ENCODE results near the gene GJC2. TPM values are rescaled to one million over a fixed set of nuclear protein-coding genes. Genes with fewer than 3 reads are reported as not detected.
A peak's percentile ranks its signal among the peaks of the same experiment; 100 is the strongest.

GJC2 gene
- 0.20 and 4.8 TPM in 2 replicates for total RNA-seq (2014; rRNA removed; shearing (Covaris generic); ENCODE audit: low replicate concordance)

DNA sequence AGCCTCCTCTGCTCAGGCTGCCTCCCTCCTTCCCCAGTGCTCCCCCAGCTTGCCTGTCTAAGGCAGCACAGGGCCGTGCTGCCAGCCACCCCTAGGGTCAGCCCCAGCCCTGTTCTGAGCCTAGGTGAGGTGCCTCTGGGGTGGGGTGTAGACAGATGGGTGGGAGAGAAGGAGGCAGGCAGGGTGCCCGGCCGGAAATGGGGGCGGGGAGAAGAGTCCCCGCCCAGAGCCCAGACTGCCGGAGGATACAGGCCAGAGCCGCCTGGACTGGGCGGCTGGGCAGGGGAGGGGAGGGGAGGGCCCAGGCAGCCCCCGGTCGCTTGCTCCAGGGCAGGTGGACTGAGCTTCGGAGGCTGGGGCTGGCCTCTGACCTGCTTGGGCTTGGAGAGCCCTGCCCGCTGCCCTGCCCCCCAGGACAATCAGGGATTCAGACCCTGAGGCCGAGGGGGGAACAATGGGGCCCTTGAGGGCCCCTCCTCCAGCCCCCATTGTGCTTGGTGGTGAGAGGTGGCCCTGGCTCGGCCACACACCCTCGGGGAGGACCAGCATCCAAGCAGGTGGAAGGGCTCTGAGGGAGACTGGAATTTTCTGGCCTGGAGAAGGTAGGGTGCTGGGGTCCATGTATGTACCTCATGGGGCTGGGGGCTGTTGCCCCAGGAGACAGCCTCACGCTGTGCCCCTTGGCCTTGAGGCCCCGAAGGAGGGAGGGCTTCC, at the start of gene GJC2:
TSS of gene GJC2 (plus strand) at position 525 of the 714 bp plus-strand sequence. CDS start 7,829 bp downstream, outside the sequence.
- Histone ChIP-seq H3K9me3 (no peaks in the 10 kb centered on the region), H3K27me3 (no peaks in the 10 kb centered on the region), H3K4me3 (no peak within 1 kb of the TSS), H3K36me3 (peaks cover 50% of the 10 kb centered on the region)
- DNase-seq, result no peak

GRCh38 chr1:228100822-228101613, 48.7 kb upstream of the GJC2 start:
- Histone ChIP-seq H3K4me3 (no peak overlapping the region; the same call in 1 of the 2 replicates), H3K27me3 (no peaks in the 10 kb centered on the region), H3K36me3 (peaks cover 56% of the 10 kb centered on the region), H3K9me3 (no peaks in the 10 kb centered on the region)
- DNase-seq, result no peak

- no peaks in the 10 kb centered on the region for H3K9me3 ChIP-seq
- H3K36me3 ChIP-seq, result peaks cover 54% of the 10 kb centered on the region
- no peak for DNase-seq
- H3K4me3 ChIP-seq, result peak overlapping the region; percentile 78
- no peaks in the 10 kb centered on the region for H3K27me3 ChIP-seq
Measured at GRCh38 chr1:228101614-228101993, 48.1 kb upstream of the GJC2 start.

DNA sequence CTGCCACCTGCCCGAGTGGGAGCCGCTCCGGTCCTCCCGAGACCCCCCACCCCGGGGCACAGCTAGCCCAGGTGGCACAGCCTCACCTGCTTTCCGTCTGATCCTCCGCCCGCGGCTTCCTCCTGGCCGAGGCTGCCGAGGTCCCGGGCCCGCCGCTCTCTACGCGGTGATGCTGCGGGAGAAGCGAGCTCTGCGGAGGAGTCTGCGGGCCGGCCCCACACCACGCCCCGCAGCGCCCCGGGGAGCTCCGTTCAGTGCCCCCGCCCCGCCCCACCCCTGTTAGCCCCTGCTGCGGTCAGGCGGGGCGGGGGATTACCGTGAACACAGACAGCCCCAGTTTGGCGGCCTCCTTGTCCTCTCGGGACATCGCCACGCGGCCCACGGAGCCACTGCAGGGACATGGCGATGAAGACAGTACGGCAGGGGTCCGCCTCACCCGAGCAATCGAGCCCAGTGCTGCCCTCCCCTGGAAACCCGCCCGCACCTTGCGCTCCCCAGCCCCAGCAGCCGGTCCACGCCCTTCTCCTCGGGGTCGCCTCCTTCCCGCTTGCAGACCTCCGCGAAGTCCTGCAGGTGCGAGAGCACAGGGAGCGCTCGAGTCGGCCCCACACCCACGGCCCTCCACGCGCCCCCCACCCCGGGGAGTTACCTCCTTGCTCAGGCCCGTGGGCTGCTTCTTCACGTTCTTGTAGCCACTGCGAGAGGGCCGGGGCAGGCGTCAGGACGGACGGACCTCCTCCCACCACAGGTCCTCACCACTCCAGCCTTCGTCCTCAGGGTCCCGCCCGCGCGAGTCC, 47.5 kb upstream of the GJC2 start:
- Histone ChIP-seq H3K9me3 (no peaks in the 10 kb centered on the region), H3K27me3 (no peaks in the 10 kb centered on the region), H3K4me3 (peak overlapping the region; percentile 78), H3K36me3 (peaks cover 54% of the 10 kb centered on the region)
- DNase-seq, result peak; percentile 66

DNA sequence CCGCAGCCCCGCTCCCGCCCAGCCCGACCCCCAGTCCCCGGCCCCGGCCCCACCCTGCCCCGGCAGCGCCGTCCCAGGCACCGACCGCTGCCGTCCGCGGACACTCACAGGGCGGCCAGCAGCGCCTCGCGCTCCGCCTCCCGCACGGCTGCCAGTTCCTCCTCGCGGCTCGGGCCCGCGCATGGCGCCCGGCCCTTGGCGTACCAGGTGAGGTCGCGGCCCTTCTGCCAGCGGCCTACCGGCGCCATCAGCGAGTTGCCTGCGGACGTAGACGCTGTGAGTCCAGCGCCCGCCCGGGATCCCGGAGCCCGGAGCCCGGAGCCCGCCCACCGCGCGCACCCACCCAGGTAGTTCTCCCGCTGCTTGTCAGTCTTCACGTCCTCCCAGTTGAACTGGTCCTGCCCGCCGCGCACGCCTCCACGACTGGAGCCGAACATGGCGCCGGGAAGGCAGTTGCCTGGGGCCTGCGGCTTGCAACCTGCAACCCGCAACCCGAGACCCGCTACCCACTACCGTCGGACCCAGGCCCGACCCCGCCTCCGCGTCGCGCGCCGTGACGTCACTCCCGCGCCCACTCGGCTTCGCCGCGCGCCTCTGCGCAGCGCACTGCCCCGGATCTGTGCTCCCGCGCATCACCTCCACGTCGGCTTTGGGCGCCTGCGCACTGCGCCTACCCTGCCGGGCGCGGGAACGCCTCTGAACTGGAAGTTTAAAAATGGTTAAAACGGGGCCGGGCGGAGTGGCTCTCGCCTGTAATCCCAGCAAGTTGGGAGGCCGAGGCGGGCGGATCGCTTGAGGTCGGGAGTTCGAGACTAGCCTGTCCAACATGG, 46.7 kb upstream of the GJC2 start, which contains the start of gene C1orf35:
TSS of gene C1orf35 (minus strand) at position 535 of the 830 bp plus-strand sequence. CDS start at position 437, 98 bp downstream.
- peak; percentile 95 for DNase-seq
- no peaks in the 10 kb centered on the region for H3K9me3 ChIP-seq
- peak within 1 kb of the TSS; percentile 78 for H3K4me3 ChIP-seq
- H3K27me3 ChIP-seq, result no peaks in the 10 kb centered on the region
- H3K36me3 ChIP-seq, result peaks cover 53% of the 10 kb centered on the region

DNA sequence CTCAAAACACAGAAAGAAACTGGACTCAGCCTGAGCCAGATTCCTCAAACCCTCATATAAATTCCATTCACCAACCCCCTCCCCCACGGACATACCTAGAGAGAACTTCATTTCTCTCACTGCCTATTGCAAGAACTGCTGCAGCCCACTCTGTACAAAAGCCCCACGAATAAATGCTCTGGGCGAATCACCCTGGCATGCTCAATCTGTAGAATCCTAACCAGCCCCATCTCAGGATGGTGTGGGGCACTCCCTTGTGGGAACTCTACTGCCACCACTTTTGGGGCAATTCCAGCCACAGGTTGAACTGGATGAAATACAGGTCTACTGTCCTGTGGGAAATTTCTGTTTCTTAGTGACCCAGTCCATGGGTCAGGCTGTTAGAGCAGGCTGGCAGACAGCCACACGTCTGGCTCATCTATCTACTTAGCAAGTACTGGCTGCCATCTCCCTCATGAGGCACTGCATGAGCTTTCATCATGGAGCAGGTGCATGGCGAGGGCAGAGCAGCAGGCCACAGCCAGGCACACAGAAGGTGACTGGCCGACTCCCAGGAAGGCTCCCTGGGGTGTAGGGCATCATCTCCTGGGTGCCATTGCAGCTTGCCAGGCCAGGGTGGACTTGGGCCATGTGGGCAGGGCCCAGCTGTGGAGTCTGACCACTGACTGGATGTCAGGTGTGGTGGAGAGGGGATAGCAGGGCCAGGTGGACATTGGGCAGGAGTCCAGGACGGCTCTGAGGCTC, 45.0 kb upstream of the GJC2 start:
- peak; percentile 51 for DNase-seq
- H3K36me3 ChIP-seq, result peaks cover 38% of the 10 kb centered on the region
- H3K4me3 ChIP-seq, result no peak overlapping the region
- H3K9me3 ChIP-seq, result no peaks in the 10 kb centered on the region
- H3K27me3 ChIP-seq, result no peaks in the 10 kb centered on the region

- H3K27me3 ChIP-seq, result no peaks in the 10 kb centered on the region
- DNase-seq, result no peak
- no peak overlapping the region for H3K4me3 ChIP-seq
- peaks cover 33% of the 10 kb centered on the region for H3K36me3 ChIP-seq
- no peaks in the 10 kb centered on the region for H3K9me3 ChIP-seq
Measured at GRCh38 chr1:228105270-228105995, 44.3 kb upstream of the GJC2 start.

DNA sequence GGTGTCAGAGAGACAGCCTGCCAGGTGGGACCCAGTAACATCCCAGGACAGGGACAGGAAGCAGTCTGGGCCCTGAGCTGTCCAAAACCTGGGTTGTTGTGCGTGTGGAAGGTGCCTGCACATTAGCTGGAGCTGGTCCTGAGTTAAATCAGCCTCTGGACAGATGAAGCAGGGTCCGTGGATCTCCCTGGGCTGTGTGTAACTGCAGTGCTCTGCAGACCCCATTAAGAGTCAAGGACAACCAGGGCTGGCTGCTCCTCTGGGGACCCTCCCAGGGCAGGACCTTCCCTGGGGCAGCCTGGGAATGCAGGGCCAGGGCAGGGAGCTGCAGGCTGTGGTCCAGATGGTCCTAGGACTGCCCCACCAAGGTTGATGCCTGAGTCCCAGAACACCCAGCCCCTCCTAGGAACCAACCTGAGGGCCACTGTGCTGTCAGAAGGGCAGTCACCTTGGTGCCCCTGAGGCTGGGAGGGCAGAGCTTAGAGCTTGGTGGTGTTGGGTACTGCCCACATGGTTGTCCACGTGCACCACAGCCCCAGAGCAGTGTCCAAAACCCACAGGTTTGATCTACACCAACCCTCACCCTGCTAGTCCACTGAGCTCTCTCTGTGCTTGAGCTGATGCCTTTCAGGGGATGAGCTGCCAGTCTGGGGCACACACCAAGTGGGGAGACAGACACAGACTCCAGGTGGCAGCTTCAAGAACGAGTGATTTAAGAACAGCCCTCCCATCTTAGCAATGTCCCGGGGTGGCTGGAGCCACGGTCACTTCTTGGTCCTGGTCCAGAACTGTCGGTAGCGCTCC, 43.5 kb upstream of the GJC2 start:
- no peaks in the 10 kb centered on the region for H3K27me3 ChIP-seq
- DNase-seq, result no peak
- no peak overlapping the region for H3K4me3 ChIP-seq

DNA sequence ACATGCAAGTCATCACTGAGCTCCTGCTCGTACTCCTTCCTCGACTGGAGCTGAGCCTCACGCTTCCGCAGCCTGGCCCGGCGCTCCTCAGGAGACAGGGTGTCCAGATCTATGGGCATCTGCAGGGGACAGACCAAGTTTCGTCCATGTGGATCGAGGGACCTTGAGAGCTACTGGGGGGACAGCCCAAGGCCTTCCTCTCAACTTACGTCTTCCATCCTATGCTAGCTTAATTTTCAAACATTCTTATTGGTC, 43.0 kb upstream of the GJC2 start:
- Histone ChIP-seq H3K36me3 (peaks cover 20% of the 10 kb centered on the region), H3K27me3 (no peaks in the 10 kb centered on the region), H3K4me3 (no peak overlapping the region), H3K9me3 (no peaks in the 10 kb centered on the region)
- no peak for DNase-seq

More for the DNA sequence above, 43.5 kb upstream of the GJC2 start:
- Histone ChIP-seq H3K36me3 (peaks cover 25% of the 10 kb centered on the region), H3K9me3 (no peaks in the 10 kb centered on the region)

- Histone ChIP-seq H3K36me3 (peaks cover 18% of the 10 kb centered on the region), H3K4me3 (peak overlapping the region; percentile 93; the same call in 1 of the 2 replicates), H3K27me3 (no peaks in the 10 kb centered on the region), H3K9me3 (no peaks in the 10 kb centered on the region)
- no peak for DNase-seq
Measured at GRCh38 chr1:228107636-228108035, 42.1 kb upstream of the GJC2 start.

DNA sequence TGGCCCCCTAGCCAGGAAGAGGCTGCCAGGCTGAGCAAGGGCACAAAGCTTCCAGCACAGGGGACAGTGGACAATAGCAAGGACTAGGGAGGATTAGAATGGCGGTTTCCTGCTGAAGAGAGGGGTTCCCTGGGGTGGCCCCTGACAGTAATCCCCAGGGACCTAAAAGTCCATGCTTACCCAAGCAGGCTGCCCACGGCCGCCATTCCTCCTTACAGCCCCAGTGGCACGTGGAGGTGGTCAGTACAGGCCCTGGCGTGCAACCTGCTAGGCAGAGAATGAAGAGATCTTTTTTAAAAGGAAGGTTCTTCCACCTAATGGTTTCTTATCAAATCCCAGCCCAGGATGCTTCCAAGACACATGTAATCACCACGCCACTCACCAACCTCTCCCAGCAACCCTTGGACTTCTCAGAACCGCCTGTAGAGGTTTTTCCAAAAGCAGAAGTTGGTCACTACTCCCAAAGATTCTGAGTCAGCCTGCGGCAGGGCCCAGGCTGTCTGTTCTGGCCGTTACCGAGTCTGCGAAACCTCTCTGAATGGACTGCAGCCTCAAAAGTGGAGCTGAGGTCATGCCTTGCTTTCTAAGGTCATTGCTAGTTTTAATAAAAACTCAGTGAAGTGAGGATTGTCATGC, 41.6 kb upstream of the GJC2 start:
- H3K9me3 ChIP-seq, result no peaks in the 10 kb centered on the region
- no peak for DNase-seq
- peak overlapping the region; percentile 93 for H3K4me3 ChIP-seq
- peaks cover 18% of the 10 kb centered on the region for H3K36me3 ChIP-seq
- H3K27me3 ChIP-seq, result no peaks in the 10 kb centered on the region

DNA sequence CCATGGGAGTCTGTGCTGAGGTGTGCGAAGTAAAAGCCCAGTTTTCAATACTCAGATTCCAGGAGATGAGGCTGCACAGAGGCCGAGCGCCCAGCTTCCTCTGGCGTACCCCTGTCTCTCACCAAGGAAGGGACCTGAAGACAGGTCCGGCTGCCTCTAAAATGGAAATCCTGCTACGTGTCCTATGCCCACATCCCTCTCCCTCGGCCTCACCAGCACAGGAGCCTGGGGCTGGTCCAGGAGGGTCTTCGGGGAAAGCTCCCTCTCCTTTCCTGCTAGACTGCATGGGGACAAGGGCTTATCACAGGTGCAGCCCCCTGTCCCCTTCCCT, 41.0 kb upstream of the GJC2 start:
- Histone ChIP-seq H3K27me3 (no peaks in the 10 kb centered on the region), H3K9me3 (no peaks in the 10 kb centered on the region), H3K4me3 (peak overlapping the region; percentile 93), H3K36me3 (peaks cover 18% of the 10 kb centered on the region)
- DNase-seq, result no peak

- Histone ChIP-seq H3K27me3 (no peaks in the 10 kb centered on the region), H3K36me3 (peaks cover 18% of the 10 kb centered on the region), H3K9me3 (no peaks in the 10 kb centered on the region), H3K4me3 (peak within 1 kb of the TSS; percentile 93)
- DNase-seq, result peak; percentile 95
Measured at GRCh38 chr1:228109073-228109961, 40.4 kb upstream of the GJC2 start, which contains the start of gene MRPL55. Gene MRPL55, minus strand, starts transcription at chr1:228109299. Its CDS starts 1,039 bp downstream, at chr1:228108260.
